WTC11 (cell line): ENCODE results near the gene TMC3. TPM values are rescaled to one million over a fixed set of nuclear protein-coding genes. Genes with fewer than 3 reads are reported as not detected.

Source experiments
- ATAC-seq: fragments of 200-7000 bp; cut with Tn5 transposase; 2 replicates; pipeline ENCODE4 v1.10.0; 2021; ENCODE audit warnings: mild to moderate bottlenecking, moderate library complexity
- CTCF ChIA-PET: fragments of 300-600 bp; sonication (Branson Sonifier 250); formaldehyde crosslinking; loops from one replicate; lab custom pipeline; 2021; ENCODE audit warnings: antibody characterized with exemption; lab: Charles Lee
- POLR2A ChIA-PET: fragments of 350-600 bp; sonication (Branson Sonifier 250); formaldehyde crosslinking; loops from one replicate; lab custom pipeline; 2021; ENCODE audit warnings: antibody characterized with exemption; lab: Charles Lee
- DNase-seq: peaks from one replicate; pipeline ENCODE4 v3.0.0; 2021; ENCODE audit warnings: low spot score
- H3K27ac Mint-ChIP-seq: 2 replicates; pipeline ENCODE4 v1.8.0; 2021; ENCODE audit warnings: mixed read lengths
- H3K27me3 Mint-ChIP-seq: 2 replicates; pipeline ENCODE4 v1.8.0; 2021; ENCODE audit warnings: low read depth, mild to moderate bottlenecking, moderate library complexity, mixed read lengths
- H3K36me3 Mint-ChIP-seq: 2 replicates; pipeline ENCODE4 v1.8.0; 2021; ENCODE audit warnings: mixed read lengths
- H3K4me1 Mint-ChIP-seq: 2 replicates; pipeline ENCODE4 v1.8.0; 2022; ENCODE audit warnings: mixed read lengths
- H3K4me3 Mint-ChIP-seq: 2 replicates; pipeline ENCODE4 v1.8.0; 2021; ENCODE audit warnings: mild to moderate bottlenecking, moderate library complexity, mixed read lengths
- H3K9me3 Mint-ChIP-seq: 2 replicates; pipeline ENCODE4 v1.8.0; 2021; ENCODE audit warnings: mixed read lengths
- CDX4 ChIP-seq: fragments of 250-450 bp; sonication (Bioruptor Pico); IDR thresholded peaks from 2 replicates; pipeline ENCODE4 v1.9.0; 2021; ENCODE audit warnings: moderate library complexity, mild to moderate bottlenecking, inconsistent platforms, borderline replicate concordance
- E2F1 ChIP-seq: sonication (generic); formaldehyde crosslinking; IDR thresholded peaks from 2 replicates; pipeline ENCODE4 v1.8.0; 2022; ENCODE audit warnings: mild to moderate bottlenecking, missing genetic modification reagents
- E2F5 ChIP-seq: sonication (generic); formaldehyde crosslinking; IDR thresholded peaks from 2 replicates; pipeline ENCODE4 v1.8.1; 2022; ENCODE audit warnings: mild to moderate bottlenecking, moderate library complexity, missing genetic modification reagents
- ERG ChIP-seq: fragments of 250-450 bp; sonication (Bioruptor Pico); IDR thresholded peaks from 2 replicates; pipeline ENCODE4 v1.8.0; 2021; ENCODE audit warnings: mild to moderate bottlenecking
- ETV6 ChIP-seq: sonication (generic); formaldehyde crosslinking; IDR thresholded peaks from 2 replicates; pipeline ENCODE4 v1.8.1; 2022; ENCODE audit warnings: mild to moderate bottlenecking, missing genetic modification reagents
- FOXJ3 ChIP-seq: sonication (generic); formaldehyde crosslinking; IDR thresholded peaks from 2 replicates; pipeline ENCODE4 v1.9.0; 2021; ENCODE audit warnings: missing genetic modification reagents, mild to moderate bottlenecking, borderline replicate concordance
- GTF2I ChIP-seq: fragments of 250-450 bp; sonication (Bioruptor Pico); conservative IDR thresholded peaks from 2 replicates; pipeline ENCODE4 v1.4.0; 2021; ENCODE audit warnings: mild to moderate bottlenecking
- JAZF1 ChIP-seq: fragments of 250-450 bp; sonication (Bioruptor Pico); IDR thresholded peaks from 2 replicates; pipeline ENCODE4 v1.9.0; 2021; ENCODE audit warnings: moderate library complexity, mild to moderate bottlenecking, inconsistent platforms
- NFATC4 ChIP-seq: fragments of 250-450 bp; sonication (Bioruptor Pico); IDR thresholded peaks from 2 replicates; pipeline ENCODE4 v1.9.0; 2021; ENCODE audit warnings: mild to moderate bottlenecking
- NFE2L1 ChIP-seq: sonication (generic); formaldehyde crosslinking; IDR thresholded peaks from 2 replicates; pipeline ENCODE4 v1.8.1; 2023; ENCODE audit warnings: missing genetic modification reagents
- OVOL2 ChIP-seq: fragments of 250-450 bp; sonication (Bioruptor Pico); IDR thresholded peaks from 2 replicates; pipeline ENCODE4 v1.9.0; 2021; ENCODE audit warnings: mild to moderate bottlenecking, borderline replicate concordance
- RORB ChIP-seq: fragments of 250-450 bp; sonication (Bioruptor Pico); IDR thresholded peaks from 2 replicates; pipeline ENCODE4 v1.9.0; 2021; ENCODE audit warnings: mild to moderate bottlenecking
- SOX15 ChIP-seq: fragments of 250-450 bp; sonication (Bioruptor Pico); IDR thresholded peaks from 2 replicates; pipeline ENCODE4 v1.9.0; 2021; ENCODE audit warnings: mild to moderate bottlenecking
- ZNF121 ChIP-seq: sonication (generic); formaldehyde crosslinking; IDR thresholded peaks from 2 replicates; pipeline ENCODE4 v1.8.0; 2023; ENCODE audit warnings: missing genetic modification reagents
- ZNF219 ChIP-seq: sonication (generic); formaldehyde crosslinking; IDR thresholded peaks from 2 replicates; pipeline ENCODE4 v1.8.0; 2023; ENCODE audit warnings: missing genetic modification reagents, mild to moderate bottlenecking, borderline replicate concordance
- ZNF281 ChIP-seq: sonication (generic); formaldehyde crosslinking; IDR thresholded peaks from 2 replicates; pipeline ENCODE4 v1.8.0; 2023; ENCODE audit warnings: mild to moderate bottlenecking, missing genetic modification reagents
- ZNF423 ChIP-seq: fragments of 250-450 bp; sonication (Bioruptor Pico); IDR thresholded peaks from 2 replicates; pipeline ENCODE4 v2.1.2; 2022; ENCODE audit warnings: mild to moderate bottlenecking, moderate library complexity
- ZNF425 ChIP-seq: fragments of 250-450 bp; sonication (Bioruptor Pico); conservative IDR thresholded peaks from 2 replicates; pipeline ENCODE4 v1.9.0; 2021; ENCODE audit warnings: mild to moderate bottlenecking
- total RNA-seq: library from RNA; stranded (reverse); gene quantifications from 3 replicates; pipeline ENCODE4 v1.2.3, GENCODE V29; 2021

TMC3 gene
- total RNA-seq, 1 experiment from 2014 or later = not detected

GRCh38 chr15:81322676-81323253 is 51.2 kb downstream of the TMC3 start (continued):
- TF ChIP-seq ERG (CRISPR knock-in tag) (no peak), FOXJ3 (no peak), NFE2L1 (CRISPR knock-in tag) (no peak), NFATC4 (CRISPR knock-in tag) (no peak)

- Mint-ChIP-seq H3K4me3 (no peak overlapping the region), H3K36me3 (peaks cover 13% of the 10 kb centered on the region), H3K4me1 (peaks cover 11% of the 10 kb centered on the region), H3K9me3 (no peaks in the 10 kb centered on the region), H3K27ac (no peak overlapping the region), H3K27me3 (peaks cover 12% of the 10 kb centered on the region)
- DNase-seq = no peak
- no peak for ATAC-seq
- POLR2A ChIA-PET = no interaction called here
- CTCF ChIA-PET = no interaction called here
- TF ChIP-seq ERG (CRISPR knock-in tag) (no peak), JAZF1 (no peak), ZNF219 (CRISPR knock-in tag) (no peak), ZNF121 (CRISPR knock-in tag) (no peak)
These were observed 52.3 kb downstream of the TMC3 start for GRCh38 chr15:81321667-81322066.

GRCh38 chr15:81317642-81318017 is 56.4 kb downstream of the TMC3 start:
- no peak overlapping the region for H3K27ac Mint-ChIP-seq
- H3K4me3 Mint-ChIP-seq = no peak overlapping the region
- POLR2A ChIA-PET = no interaction called here
- no peaks in the 10 kb centered on the region for H3K9me3 Mint-ChIP-seq
- ATAC-seq = no peak
- TF ChIP-seq ZNF423 (CRISPR knock-in tag) (no peak), E2F1 (no peak), E2F5 (CRISPR knock-in tag) (no peak), NFE2L1 (CRISPR knock-in tag) (no peak), GTF2I (CRISPR knock-in tag) (no peak), CDX4 (CRISPR knock-in tag) (no peak), ZNF281 (CRISPR knock-in tag) (no peak), ETV6 (no peak), OVOL2 (no peak), RORB (CRISPR knock-in tag) (no peak), ZNF425 (CRISPR knock-in tag) (no peak), SOX15 (CRISPR knock-in tag) (no peak)
- TF ChIP-seq, all 79 proteins: peak for 0
- H3K27me3 Mint-ChIP-seq = no peaks in the 10 kb centered on the region; the same call in 1 of the 2 replicates
- CTCF ChIA-PET = no interaction called here
- no peak for DNase-seq
- peaks cover 16% of the 10 kb centered on the region for H3K36me3 Mint-ChIP-seq
- no peaks in the 10 kb centered on the region for H3K4me1 Mint-ChIP-seq
